Effector memory CD8-positive, alpha-beta T cell (primary cell): ENCODE results near the gene FSD2.

ENCODE experiments used
- ATAC-seq: fragments of 150-1000 bp; cut with Tn5 transposase; replicated peaks from 2 replicates; pipeline ENCODE4 v1.10.0; 2021; ENCODE audit warnings: mild to moderate bottlenecking, moderate library complexity
- DNase-seq, 3 experiments: peaks; one replicate each; pipeline ENCODE4 v3.0.0; 2021
- H3K27ac Mint-ChIP-seq, 2 donors: one replicate each; pipeline ENCODE4 v1.8.0; 2022; ENCODE audit warnings: mild to moderate bottlenecking in 2 of 2, mixed read lengths in 2 of 2, moderate library complexity in 2 of 2
- H3K27me3 Mint-ChIP-seq, 2 donors: one replicate each; pipeline ENCODE4 v1.8.0; 2022; ENCODE audit warnings: mixed read lengths in 2 of 2
- H3K36me3 Mint-ChIP-seq: one replicate; pipeline ENCODE4 v1.8.0; 2022; ENCODE audit warnings: mild to moderate bottlenecking, moderate library complexity, mixed read lengths; ENCODE audit not compliant: insufficient read depth
- H3K4me1 Mint-ChIP-seq, 2 donors: one replicate each; pipeline ENCODE4 v1.8.0; 2022; ENCODE audit warnings: low read depth in 2 of 2, mixed read lengths in 2 of 2
- H3K4me3 Mint-ChIP-seq, 2 donors: one replicate each; pipeline ENCODE4 v1.8.0; 2022; ENCODE audit warnings: mild to moderate bottlenecking in 2 of 2, mixed read lengths in 2 of 2, moderate library complexity in 2 of 2
- H3K9me3 Mint-ChIP-seq, 2 donors: one replicate each; pipeline ENCODE4 v1.8.0; 2022; ENCODE audit warnings: mixed read lengths in 2 of 2
- total RNA-seq, 9 experiments: gene quantifications; one replicate each; lab custom pipeline; 2026; lab: John Stamatoyannopoulos, UW

Gene FSD2
- total RNA-seq = 0 to 0.03 (median 0) reads per million in 9 experiments

DNA sequence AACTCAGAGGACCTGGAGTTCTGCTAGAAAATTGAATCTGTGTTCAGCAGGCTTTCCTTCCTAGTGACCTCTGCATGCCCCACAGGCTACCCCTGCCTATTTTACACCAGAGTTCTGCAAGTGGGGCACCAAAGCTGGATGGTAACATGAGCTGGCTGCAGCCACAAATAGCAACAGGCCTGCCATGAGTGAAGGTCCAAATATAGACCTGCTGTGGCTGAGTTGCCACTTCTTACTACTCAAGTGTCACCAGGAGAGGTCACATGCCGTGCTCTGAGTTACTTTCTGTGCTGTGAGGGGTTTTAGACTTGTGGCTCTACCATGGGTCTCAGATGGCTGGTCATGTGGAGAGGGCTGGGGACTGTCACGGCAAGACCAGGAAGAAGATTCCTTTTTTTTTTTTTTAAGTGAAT, at the start of gene FSD2:
Gene FSD2 (minus strand): TSS at position 76 of the 413 bp plus-strand sequence. CDS start 18,679 bp downstream, outside the sequence.
- DNase-seq (no peak), ATAC-seq (no peak)
- Mint-ChIP-seq H3K9me3 (no peaks in the 10 kb centered on the region), H3K27me3 (peaks cover 20 to 29% of the 10 kb centered on the region in 2 donors), H3K27ac (no peak within 1 kb of the TSS), H3K36me3 (peaks cover 19% of the 10 kb centered on the region), H3K4me1 (peaks cover 10 to 16% of the 10 kb centered on the region in 2 donors), H3K4me3 (no peak within 1 kb of the TSS)

GRCh38 chr15:82854554-82854953, 48.7 kb upstream of the FSD2 start:
- no peaks in the 10 kb centered on the region for H3K36me3 Mint-ChIP-seq
- no peak overlapping the region for H3K4me3 Mint-ChIP-seq
- no peaks in the 10 kb centered on the region for H3K9me3 Mint-ChIP-seq
- no peak for ATAC-seq
- no peak overlapping the region for H3K27ac Mint-ChIP-seq
- H3K27me3 Mint-ChIP-seq = no peaks in the 10 kb centered on the region
- no peak for DNase-seq
- H3K4me1 Mint-ChIP-seq = peaks cover under 1 to 4% of the 10 kb centered on the region in 2 donors

DNA sequence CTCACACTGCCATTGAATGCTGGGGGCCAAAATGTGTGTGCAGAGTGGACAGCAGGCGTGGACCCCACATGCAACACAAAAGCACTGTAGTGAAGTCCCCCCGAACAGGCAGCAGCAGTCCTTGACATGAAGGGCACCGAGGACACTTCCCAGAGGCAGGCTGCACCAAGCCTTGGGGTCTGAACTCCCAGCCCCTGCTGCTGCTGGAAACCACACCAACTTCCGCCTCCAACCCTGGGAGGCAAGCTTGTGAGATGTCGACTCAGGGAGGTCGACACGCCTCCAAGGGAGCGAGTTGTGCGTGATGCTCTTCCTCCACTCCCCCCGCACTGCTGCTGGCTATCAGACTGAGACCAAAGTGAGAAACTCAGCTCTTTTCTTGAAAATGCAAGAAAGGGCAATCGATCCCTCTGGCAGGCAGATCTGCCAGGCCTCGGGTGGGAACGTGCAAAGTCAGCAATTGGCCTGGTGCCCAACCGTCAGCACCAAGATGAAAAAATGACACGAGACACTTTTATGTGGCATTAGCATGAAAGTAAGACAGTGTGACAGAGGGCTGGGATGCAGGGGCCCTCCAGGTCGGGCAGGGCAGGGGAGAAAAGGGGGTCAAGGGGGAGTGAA, 47.2 kb upstream of the FSD2 start:
- Mint-ChIP-seq H3K4me3 (no peak overlapping the region), H3K27ac (no peak overlapping the region), H3K27me3 (no peaks in the 10 kb centered on the region), H3K9me3 (no peaks in the 10 kb centered on the region), H3K36me3 (no peaks in the 10 kb centered on the region), H3K4me1 (peaks cover 4% of the 10 kb centered on the region in 2 donors)
- DNase-seq = no peak
- no peak for ATAC-seq

- H3K9me3 Mint-ChIP-seq = no peaks in the 10 kb centered on the region
- H3K4me1 Mint-ChIP-seq = peaks cover 4% of the 10 kb centered on the region in 2 donors
- H3K27ac Mint-ChIP-seq = no peak overlapping the region
- no peaks in the 10 kb centered on the region for H3K27me3 Mint-ChIP-seq
- ATAC-seq = no peak
- no peak overlapping the region for H3K4me3 Mint-ChIP-seq
- DNase-seq = no peak
- no peaks in the 10 kb centered on the region for H3K36me3 Mint-ChIP-seq
Measured at GRCh38 chr15:82851981-82852511, 46.2 kb upstream of the FSD2 start.

- H3K4me1 Mint-ChIP-seq = peaks cover 4% of the 10 kb centered on the region in 2 donors
- H3K36me3 Mint-ChIP-seq = no peaks in the 10 kb centered on the region
- H3K27me3 Mint-ChIP-seq = no peaks in the 10 kb centered on the region
- ATAC-seq (no peak), DNase-seq (no peak)
- no peaks in the 10 kb centered on the region for H3K9me3 Mint-ChIP-seq
- H3K4me3 Mint-ChIP-seq = no peak overlapping the region
- H3K27ac Mint-ChIP-seq = no peak overlapping the region
Measured at GRCh38 chr15:82851306-82851850, 45.5 kb upstream of the FSD2 start.

DNA sequence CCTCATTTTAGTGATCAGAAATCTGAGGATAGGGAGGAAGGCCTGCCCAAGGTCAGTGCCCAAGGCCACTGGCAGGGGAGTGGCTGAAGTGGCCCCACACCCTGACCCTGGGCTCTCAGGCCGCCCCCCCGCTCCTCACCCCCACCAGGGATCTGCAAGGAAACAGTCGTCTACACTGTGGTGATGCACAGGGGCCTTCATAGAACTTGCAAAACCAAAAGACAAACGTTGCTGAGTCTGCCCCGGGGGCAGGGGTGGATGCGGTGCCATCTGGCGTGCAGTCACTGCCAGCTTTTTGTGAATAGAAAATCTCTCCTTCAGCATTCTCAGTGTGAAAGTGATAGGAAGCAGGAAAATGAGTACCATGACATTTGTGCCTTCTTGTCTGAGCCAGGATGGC, 44.9 kb upstream of the FSD2 start:
- Mint-ChIP-seq H3K36me3 (no peaks in the 10 kb centered on the region), H3K9me3 (no peaks in the 10 kb centered on the region), H3K4me3 (no peak overlapping the region), H3K27me3 (no peaks in the 10 kb centered on the region), H3K27ac (no peak overlapping the region), H3K4me1 (peaks cover 4% of the 10 kb centered on the region in 2 donors)
- DNase-seq (no peak), ATAC-seq (no peak)

- ATAC-seq = peak; percentile 48
- peak overlapping the region in 1 of 2 donors; percentile 49 for H3K27ac Mint-ChIP-seq
Measured at GRCh38 chr15:82849556-82850512, 44.0 kb upstream of the FSD2 start.

DNA sequence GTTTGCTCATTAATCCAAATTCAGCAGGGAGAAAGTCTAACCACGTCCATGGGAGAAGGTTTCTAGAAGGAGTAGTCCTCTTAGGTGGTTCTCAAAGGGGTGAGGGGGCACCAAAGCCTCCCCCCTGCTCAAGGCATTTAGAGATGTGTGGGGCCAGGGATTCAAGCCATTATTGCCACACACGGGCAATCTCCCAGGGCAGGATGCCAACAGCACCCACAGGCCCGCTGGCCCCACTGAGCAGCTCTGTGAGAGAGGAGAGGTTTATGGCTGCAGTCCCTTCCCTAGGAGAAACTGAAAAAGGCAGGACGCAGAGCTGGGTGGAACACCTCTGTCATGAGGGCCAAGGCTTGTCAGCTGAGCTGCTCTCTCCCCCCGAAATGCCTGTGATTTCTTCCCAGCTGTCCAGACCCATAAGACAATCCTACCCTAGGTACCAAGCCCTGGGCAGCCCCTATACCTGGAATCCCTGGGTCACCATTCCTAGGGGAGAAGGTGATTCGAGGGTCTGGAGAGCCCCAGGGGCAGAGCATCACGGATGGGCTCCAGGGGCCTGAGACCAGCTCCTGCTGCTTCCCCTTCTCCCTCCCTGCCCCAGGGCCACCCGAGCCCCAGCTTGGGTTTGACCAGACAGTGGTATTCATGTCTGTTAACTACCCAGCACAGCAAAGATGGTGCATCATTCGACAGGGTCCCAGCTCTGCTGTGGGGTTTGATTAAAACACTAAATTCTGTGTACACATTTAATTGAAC, 42.5 kb upstream of the FSD2 start:
- no peak for DNase-seq
- no peak overlapping the region for H3K27ac Mint-ChIP-seq
- no peaks in the 10 kb centered on the region for H3K36me3 Mint-ChIP-seq
- H3K27me3 Mint-ChIP-seq = no peaks in the 10 kb centered on the region
- H3K4me3 Mint-ChIP-seq = no peak overlapping the region
- ATAC-seq = no peak
- peaks cover 4 to 6% of the 10 kb centered on the region in 2 donors for H3K4me1 Mint-ChIP-seq
- H3K9me3 Mint-ChIP-seq = no peaks in the 10 kb centered on the region

More at GRCh38 chr15:82849556-82850512, 44.0 kb upstream of the FSD2 start:
- Mint-ChIP-seq H3K4me3 (no peak overlapping the region), H3K4me1 (peaks cover 4% of the 10 kb centered on the region in 2 donors), H3K9me3 (no peaks in the 10 kb centered on the region), H3K36me3 (no peaks in the 10 kb centered on the region), H3K27me3 (no peaks in the 10 kb centered on the region)
- peak in 1 of 3 experiments; percentile 10 for DNase-seq

GRCh38 chr15:82847703-82848102, 41.8 kb upstream of the FSD2 start:
- no peaks in the 10 kb centered on the region for H3K36me3 Mint-ChIP-seq
- H3K4me1 Mint-ChIP-seq = peaks cover 4 to 6% of the 10 kb centered on the region in 2 donors
- DNase-seq (no peak), ATAC-seq (no peak)
- no peak overlapping the region for H3K27ac Mint-ChIP-seq
- no peak overlapping the region for H3K4me3 Mint-ChIP-seq
- H3K9me3 Mint-ChIP-seq = no peaks in the 10 kb centered on the region
- H3K27me3 Mint-ChIP-seq = no peaks in the 10 kb centered on the region

DNA sequence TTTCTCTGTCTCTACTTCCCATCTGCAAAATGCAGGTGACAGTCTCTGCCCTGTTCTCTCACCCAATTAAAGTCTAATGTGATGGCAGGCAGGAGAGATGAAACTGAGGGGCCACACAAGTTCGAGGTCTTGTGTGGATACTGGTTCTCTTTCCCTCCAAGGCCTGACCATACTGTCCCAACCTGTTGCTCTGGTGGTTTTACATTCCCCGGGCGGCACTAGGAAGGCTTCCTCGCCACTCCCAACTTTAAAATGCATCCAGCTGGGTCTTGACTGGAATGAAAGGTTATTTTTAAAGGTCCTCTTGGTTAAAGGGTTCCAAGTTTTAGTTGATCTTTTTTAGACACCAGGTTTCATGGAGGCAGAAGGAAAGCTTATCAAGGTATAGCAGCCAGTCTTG, 40.8 kb upstream of the FSD2 start:
- peaks cover 4 to 6% of the 10 kb centered on the region in 2 donors for H3K4me1 Mint-ChIP-seq
- ATAC-seq = no peak
- H3K9me3 Mint-ChIP-seq = no peaks in the 10 kb centered on the region
- H3K27ac Mint-ChIP-seq = no peak overlapping the region
- H3K27me3 Mint-ChIP-seq = no peaks in the 10 kb centered on the region
- no peak overlapping the region for H3K4me3 Mint-ChIP-seq
- no peak for DNase-seq
- no peaks in the 10 kb centered on the region for H3K36me3 Mint-ChIP-seq

DNA sequence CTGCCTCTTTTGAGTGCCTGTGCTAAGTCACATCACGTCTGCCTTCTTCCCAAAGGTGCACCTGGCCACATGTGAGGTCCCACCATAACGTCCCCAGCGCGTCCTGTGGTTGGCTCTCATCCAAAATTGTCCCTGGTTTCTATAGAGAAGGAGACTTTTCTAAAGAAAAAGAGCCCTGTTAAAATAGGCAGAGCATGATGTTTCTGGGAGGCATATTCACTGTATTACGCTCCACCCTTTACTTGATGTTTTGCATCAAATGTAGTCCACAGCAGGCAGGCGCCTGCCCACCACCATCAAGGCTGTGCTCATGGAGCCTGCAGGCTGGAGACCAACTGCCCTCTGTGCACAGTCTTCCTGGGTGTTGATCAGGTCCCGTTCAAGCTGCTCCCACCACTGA, 39.8 kb upstream of the FSD2 start:
- Mint-ChIP-seq H3K4me3 (no peak overlapping the region), H3K9me3 (no peaks in the 10 kb centered on the region), H3K36me3 (no peaks in the 10 kb centered on the region), H3K4me1 (peaks cover 4 to 6% of the 10 kb centered on the region in 2 donors), H3K27ac (no peak overlapping the region), H3K27me3 (no peaks in the 10 kb centered on the region)
- no peak for ATAC-seq
- DNase-seq = no peak

DNA sequence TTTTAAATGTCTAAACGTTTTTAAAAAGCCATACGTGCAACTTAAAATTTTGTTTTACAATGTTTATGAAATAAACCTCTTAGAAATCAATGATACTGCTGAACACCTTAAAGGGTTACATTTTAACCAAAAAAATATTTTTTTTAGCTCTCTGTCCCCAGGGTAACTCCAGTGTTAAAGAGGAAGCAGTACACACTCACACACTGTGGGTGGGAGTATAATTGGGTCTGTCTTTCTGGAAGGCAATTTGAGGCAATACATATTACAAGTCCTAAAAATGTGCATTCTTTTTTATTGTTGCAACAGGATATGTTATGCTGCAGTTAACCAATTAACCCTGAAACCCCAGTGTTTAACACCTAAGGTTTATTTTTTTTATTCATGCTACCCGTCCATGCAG, 37.7 kb upstream of the FSD2 start:
- Mint-ChIP-seq H3K36me3 (peaks cover 1% of the 10 kb centered on the region), H3K27ac (no peak overlapping the region)

DNA sequence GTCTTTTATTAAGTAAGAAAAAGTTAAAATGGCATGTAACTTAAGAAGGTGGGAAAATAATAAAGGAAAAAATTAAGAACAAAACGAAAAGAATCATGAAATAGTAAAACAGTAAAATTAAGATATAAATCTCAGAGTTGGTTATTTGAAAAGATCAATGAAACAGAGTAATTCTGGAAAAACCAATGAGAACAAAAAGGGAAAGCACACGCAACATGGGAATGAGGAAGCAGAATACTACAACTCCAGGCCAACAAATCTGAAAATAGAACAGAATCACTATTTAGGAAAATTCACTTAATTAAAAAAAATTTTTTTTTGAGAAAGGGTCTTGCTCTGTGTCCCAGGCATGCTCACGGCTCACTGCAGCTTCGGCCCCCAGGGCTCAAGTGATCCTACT, 34.3 kb upstream of the FSD2 start:
- H3K27me3 Mint-ChIP-seq = no peaks in the 10 kb centered on the region
- peaks cover 27% of the 10 kb centered on the region for H3K36me3 Mint-ChIP-seq
- H3K27ac Mint-ChIP-seq = no peak overlapping the region
- H3K4me1 Mint-ChIP-seq = peaks cover 0 to 11% of the 10 kb centered on the region in 2 donors
- DNase-seq (no peak), ATAC-seq (no peak)
- H3K4me3 Mint-ChIP-seq = no peak overlapping the region
- peaks cover 0 to 8% of the 10 kb centered on the region in 2 donors for H3K9me3 Mint-ChIP-seq

More for the DNA sequence above, 37.7 kb upstream of the FSD2 start:
- DNase-seq (no peak), ATAC-seq (no peak)
- H3K9me3 Mint-ChIP-seq = no peaks in the 10 kb centered on the region
- H3K4me1 Mint-ChIP-seq = peaks cover 0 to 2% of the 10 kb centered on the region in 2 donors
- H3K27me3 Mint-ChIP-seq = no peaks in the 10 kb centered on the region
- H3K4me3 Mint-ChIP-seq = no peak overlapping the region
